WTC11 (cell line): ENCODE data around the gene BZW2. TPM values are rescaled to one million over a fixed set of nuclear protein-coding genes. Genes with fewer than 3 reads are reported as not detected.

Experiments used
- ATAC-seq: fragments of 200-7000 bp; cut with Tn5 transposase; 2 replicates; pipeline ENCODE4 v1.10.0; 2021; ENCODE audit warnings: mild to moderate bottlenecking, moderate library complexity
- CTCF ChIA-PET: fragments of 300-600 bp; sonication (Branson Sonifier 250); formaldehyde crosslinking; loops from one replicate; lab custom pipeline; 2021; ENCODE audit warnings: antibody characterized with exemption; lab: Charles Lee
- POLR2A ChIA-PET: fragments of 350-600 bp; sonication (Branson Sonifier 250); formaldehyde crosslinking; loops from one replicate; lab custom pipeline; 2021; ENCODE audit warnings: antibody characterized with exemption; lab: Charles Lee
- DNase-seq: peaks from one replicate; pipeline ENCODE4 v3.0.0; 2021; ENCODE audit warnings: low spot score
- H3K27ac Mint-ChIP-seq: 2 replicates; pipeline ENCODE4 v1.8.0; 2021; ENCODE audit warnings: mixed read lengths
- H3K27me3 Mint-ChIP-seq: 2 replicates; pipeline ENCODE4 v1.8.0; 2021; ENCODE audit warnings: low read depth, mild to moderate bottlenecking, moderate library complexity, mixed read lengths
- H3K36me3 Mint-ChIP-seq: 2 replicates; pipeline ENCODE4 v1.8.0; 2021; ENCODE audit warnings: mixed read lengths
- H3K4me1 Mint-ChIP-seq: 2 replicates; pipeline ENCODE4 v1.8.0; 2022; ENCODE audit warnings: mixed read lengths
- H3K4me3 Mint-ChIP-seq: 2 replicates; pipeline ENCODE4 v1.8.0; 2021; ENCODE audit warnings: mild to moderate bottlenecking, moderate library complexity, mixed read lengths
- H3K9me3 Mint-ChIP-seq: 2 replicates; pipeline ENCODE4 v1.8.0; 2021; ENCODE audit warnings: mixed read lengths
- AR ChIP-seq: fragments of 250-450 bp; sonication (Bioruptor Pico); IDR thresholded peaks from 2 replicates; pipeline ENCODE4 v1.9.0; 2021; ENCODE audit warnings: mild to moderate bottlenecking
- ATF2 ChIP-seq: sonication (generic); formaldehyde crosslinking; IDR thresholded peaks from 2 replicates; pipeline ENCODE4 v1.8.1; 2022; ENCODE audit warnings: low read depth, missing genetic modification reagents, borderline replicate concordance
- CBFB ChIP-seq: sonication (generic); formaldehyde crosslinking; IDR thresholded peaks from 2 replicates; pipeline ENCODE4 v1.8.1; 2022; ENCODE audit warnings: mild to moderate bottlenecking, low read depth, missing genetic modification reagents
- EMX1 ChIP-seq: fragments of 250-450 bp; sonication (Bioruptor Pico); IDR thresholded peaks from 2 replicates; pipeline ENCODE4 v1.8.0; 2021; ENCODE audit warnings: mild to moderate bottlenecking
- ETV6 ChIP-seq: sonication (generic); formaldehyde crosslinking; IDR thresholded peaks from 2 replicates; pipeline ENCODE4 v1.8.1; 2022; ENCODE audit warnings: mild to moderate bottlenecking, missing genetic modification reagents
- FOXJ3 ChIP-seq: sonication (generic); formaldehyde crosslinking; IDR thresholded peaks from 2 replicates; pipeline ENCODE4 v1.9.0; 2021; ENCODE audit warnings: missing genetic modification reagents, mild to moderate bottlenecking, borderline replicate concordance
- GABPB1 ChIP-seq: sonication (generic); formaldehyde crosslinking; IDR thresholded peaks from 2 replicates; pipeline ENCODE4 v1.8.1; 2023; ENCODE audit warnings: mild to moderate bottlenecking, missing genetic modification reagents
- NR2C2 ChIP-seq: sonication (generic); formaldehyde crosslinking; IDR thresholded peaks from 2 replicates; pipeline ENCODE4 v1.8.0; 2022; ENCODE audit warnings: mild to moderate bottlenecking, missing genetic modification reagents
- RELA ChIP-seq: sonication (generic); formaldehyde crosslinking; IDR thresholded peaks from 2 replicates; pipeline ENCODE4 v1.8.1; 2022; ENCODE audit warnings: missing genetic modification reagents, mild to moderate bottlenecking, borderline replicate concordance
- SMAD3 ChIP-seq: sonication (generic); formaldehyde crosslinking; IDR thresholded peaks from 2 replicates; pipeline ENCODE4 v1.8.0; 2022; ENCODE audit warnings: missing genetic modification reagents, mild to moderate bottlenecking, borderline replicate concordance
- SOX15 ChIP-seq: fragments of 250-450 bp; sonication (Bioruptor Pico); IDR thresholded peaks from 2 replicates; pipeline ENCODE4 v1.9.0; 2021; ENCODE audit warnings: mild to moderate bottlenecking
- SP1 ChIP-seq: sonication (generic); formaldehyde crosslinking; conservative IDR thresholded peaks from 2 replicates; pipeline ENCODE4 v1.8.1; 2022; ENCODE audit warnings: missing genetic modification reagents
- TEAD4 ChIP-seq: sonication (generic); formaldehyde crosslinking; IDR thresholded peaks from 2 replicates; pipeline ENCODE4 v1.8.0; 2022; ENCODE audit warnings: mild to moderate bottlenecking, missing genetic modification reagents
- USF1 ChIP-seq: sonication (generic); formaldehyde crosslinking; IDR thresholded peaks from 2 replicates; pipeline ENCODE4 v1.8.0; 2022; ENCODE audit warnings: mild to moderate bottlenecking, missing genetic modification reagents
- ZNF423 ChIP-seq: fragments of 250-450 bp; sonication (Bioruptor Pico); IDR thresholded peaks from 2 replicates; pipeline ENCODE4 v2.1.2; 2022; ENCODE audit warnings: mild to moderate bottlenecking, moderate library complexity
- ZNF425 ChIP-seq: fragments of 250-450 bp; sonication (Bioruptor Pico); conservative IDR thresholded peaks from 2 replicates; pipeline ENCODE4 v1.9.0; 2021; ENCODE audit warnings: mild to moderate bottlenecking
- ZNF512 ChIP-seq: sonication (generic); formaldehyde crosslinking; IDR thresholded peaks from 2 replicates; pipeline ENCODE4 v1.8.1; 2022; ENCODE audit warnings: missing genetic modification reagents, borderline replicate concordance
- total RNA-seq: library from RNA; stranded (reverse); gene quantifications from 3 replicates; pipeline ENCODE4 v1.2.3, GENCODE V29; 2021
- TF ChIP-seq, protein P1 (sequence below): sonication (generic); formaldehyde crosslinking; IDR thresholded peaks from 2 replicates; pipeline ENCODE4 v1.8.0; 2023; ENCODE audit warnings: missing genetic modification reagents, mild to moderate bottlenecking, borderline replicate concordance
- TF ChIP-seq, protein P2 (sequence below): sonication (generic); formaldehyde crosslinking; IDR thresholded peaks from 2 replicates; pipeline ENCODE4 v1.8.1; 2023; ENCODE audit warnings: mild to moderate bottlenecking, missing genetic modification reagents, borderline replicate concordance

Gene BZW2
- total RNA-seq, 1 experiment from 2014 or later: 105 TPM

- H3K9me3 Mint-ChIP-seq: no peaks in the 10 kb centered on the region
- peaks cover 43% of the 10 kb centered on the region for H3K4me1 Mint-ChIP-seq
- H3K36me3 Mint-ChIP-seq: no peaks in the 10 kb centered on the region
- TF ChIP-seq ZNF512: no peak
- no peak for TF ChIP-seq ETV6
- no peak for TF ChIP-seq CBFB (CRISPR knock-in tag)
- TF ChIP-seq ATF2 (CRISPR knock-in tag): no peak
- TF ChIP-seq SP1 (CRISPR knock-in tag): no peak
- TF ChIP-seq, protein P1, sequence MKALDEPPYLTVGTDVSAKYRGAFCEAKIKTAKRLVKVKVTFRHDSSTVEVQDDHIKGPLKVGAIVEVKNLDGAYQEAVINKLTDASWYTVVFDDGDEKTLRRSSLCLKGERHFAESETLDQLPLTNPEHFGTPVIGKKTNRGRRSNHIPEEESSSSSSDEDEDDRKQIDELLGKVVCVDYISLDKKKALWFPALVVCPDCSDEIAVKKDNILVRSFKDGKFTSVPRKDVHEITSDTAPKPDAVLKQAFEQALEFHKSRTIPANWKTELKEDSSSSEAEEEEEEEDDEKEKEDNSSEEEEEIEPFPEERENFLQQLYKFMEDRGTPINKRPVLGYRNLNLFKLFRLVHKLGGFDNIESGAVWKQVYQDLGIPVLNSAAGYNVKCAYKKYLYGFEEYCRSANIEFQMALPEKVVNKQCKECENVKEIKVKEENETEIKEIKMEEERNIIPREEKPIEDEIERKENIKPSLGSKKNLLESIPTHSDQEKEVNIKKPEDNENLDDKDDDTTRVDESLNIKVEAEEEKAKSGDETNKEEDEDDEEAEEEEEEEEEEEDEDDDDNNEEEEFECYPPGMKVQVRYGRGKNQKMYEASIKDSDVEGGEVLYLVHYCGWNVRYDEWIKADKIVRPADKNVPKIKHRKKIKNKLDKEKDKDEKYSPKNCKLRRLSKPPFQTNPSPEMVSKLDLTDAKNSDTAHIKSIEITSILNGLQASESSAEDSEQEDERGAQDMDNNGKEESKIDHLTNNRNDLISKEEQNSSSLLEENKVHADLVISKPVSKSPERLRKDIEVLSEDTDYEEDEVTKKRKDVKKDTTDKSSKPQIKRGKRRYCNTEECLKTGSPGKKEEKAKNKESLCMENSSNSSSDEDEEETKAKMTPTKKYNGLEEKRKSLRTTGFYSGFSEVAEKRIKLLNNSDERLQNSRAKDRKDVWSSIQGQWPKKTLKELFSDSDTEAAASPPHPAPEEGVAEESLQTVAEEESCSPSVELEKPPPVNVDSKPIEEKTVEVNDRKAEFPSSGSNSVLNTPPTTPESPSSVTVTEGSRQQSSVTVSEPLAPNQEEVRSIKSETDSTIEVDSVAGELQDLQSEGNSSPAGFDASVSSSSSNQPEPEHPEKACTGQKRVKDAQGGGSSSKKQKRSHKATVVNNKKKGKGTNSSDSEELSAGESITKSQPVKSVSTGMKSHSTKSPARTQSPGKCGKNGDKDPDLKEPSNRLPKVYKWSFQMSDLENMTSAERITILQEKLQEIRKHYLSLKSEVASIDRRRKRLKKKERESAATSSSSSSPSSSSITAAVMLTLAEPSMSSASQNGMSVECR (CRISPR knock-in tag): no peak
- no peak for TF ChIP-seq RELA (CRISPR knock-in tag)
- DNase-seq: no peak
- ChIA-PET POLR2A (no interaction called here), CTCF (no interaction called here)
- no peak overlapping the region for H3K4me3 Mint-ChIP-seq
- H3K27ac Mint-ChIP-seq: no peak overlapping the region; the same call in 1 of the 2 replicates
- no peaks in the 10 kb centered on the region for H3K27me3 Mint-ChIP-seq
- no peak for ATAC-seq
Measured at GRCh38 chr7:16741676-16742075, 95.7 kb downstream of the BZW2 start.

DNA sequence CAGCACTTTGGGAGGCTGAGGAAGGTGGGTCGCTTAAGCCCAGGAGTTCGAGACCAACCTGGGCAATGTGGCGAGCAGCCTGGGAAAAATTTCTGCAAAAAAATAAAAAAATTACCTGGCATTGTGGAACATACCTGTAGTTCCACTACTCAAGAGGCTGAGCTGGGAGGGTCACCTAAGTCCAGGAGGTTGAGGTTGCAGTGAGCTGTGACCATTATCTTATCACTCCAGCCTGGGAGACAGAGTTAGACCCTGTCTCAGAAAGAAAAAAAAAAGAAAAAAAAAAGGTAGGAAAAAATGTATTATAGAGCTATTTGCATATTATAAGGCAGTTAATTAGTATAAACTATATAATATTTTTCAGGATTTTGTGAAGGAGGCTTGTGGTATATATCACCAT, 96.6 kb downstream of the BZW2 start:
- DNase-seq (no peak), ATAC-seq (no peak)
- H3K4me3 Mint-ChIP-seq: no peak overlapping the region
- H3K9me3 Mint-ChIP-seq: no peaks in the 10 kb centered on the region
- ChIA-PET POLR2A (no interaction called here), CTCF (no interaction called here)
- peaks cover 36% of the 10 kb centered on the region for H3K4me1 Mint-ChIP-seq
- no peak overlapping the region for H3K27ac Mint-ChIP-seq
- H3K27me3 Mint-ChIP-seq: no peaks in the 10 kb centered on the region
- H3K36me3 Mint-ChIP-seq: no peaks in the 10 kb centered on the region
- TF ChIP-seq AR (CRISPR knock-in tag) (no peak), ZNF425 (no peak), GABPB1 (CRISPR knock-in tag) (no peak), USF1 (CRISPR knock-in tag) (no peak), RELA (CRISPR knock-in tag) (no peak), NR2C2 (CRISPR knock-in tag) (no peak), SMAD3 (CRISPR knock-in tag) (no peak), TEAD4 (CRISPR knock-in tag) (no peak), ZNF423 (CRISPR knock-in tag) (no peak), EMX1 (CRISPR knock-in tag) (no peak), SOX15 (CRISPR knock-in tag) (no peak), FOXJ3 (CRISPR knock-in tag) (no peak)
- TF ChIP-seq, protein P2, sequence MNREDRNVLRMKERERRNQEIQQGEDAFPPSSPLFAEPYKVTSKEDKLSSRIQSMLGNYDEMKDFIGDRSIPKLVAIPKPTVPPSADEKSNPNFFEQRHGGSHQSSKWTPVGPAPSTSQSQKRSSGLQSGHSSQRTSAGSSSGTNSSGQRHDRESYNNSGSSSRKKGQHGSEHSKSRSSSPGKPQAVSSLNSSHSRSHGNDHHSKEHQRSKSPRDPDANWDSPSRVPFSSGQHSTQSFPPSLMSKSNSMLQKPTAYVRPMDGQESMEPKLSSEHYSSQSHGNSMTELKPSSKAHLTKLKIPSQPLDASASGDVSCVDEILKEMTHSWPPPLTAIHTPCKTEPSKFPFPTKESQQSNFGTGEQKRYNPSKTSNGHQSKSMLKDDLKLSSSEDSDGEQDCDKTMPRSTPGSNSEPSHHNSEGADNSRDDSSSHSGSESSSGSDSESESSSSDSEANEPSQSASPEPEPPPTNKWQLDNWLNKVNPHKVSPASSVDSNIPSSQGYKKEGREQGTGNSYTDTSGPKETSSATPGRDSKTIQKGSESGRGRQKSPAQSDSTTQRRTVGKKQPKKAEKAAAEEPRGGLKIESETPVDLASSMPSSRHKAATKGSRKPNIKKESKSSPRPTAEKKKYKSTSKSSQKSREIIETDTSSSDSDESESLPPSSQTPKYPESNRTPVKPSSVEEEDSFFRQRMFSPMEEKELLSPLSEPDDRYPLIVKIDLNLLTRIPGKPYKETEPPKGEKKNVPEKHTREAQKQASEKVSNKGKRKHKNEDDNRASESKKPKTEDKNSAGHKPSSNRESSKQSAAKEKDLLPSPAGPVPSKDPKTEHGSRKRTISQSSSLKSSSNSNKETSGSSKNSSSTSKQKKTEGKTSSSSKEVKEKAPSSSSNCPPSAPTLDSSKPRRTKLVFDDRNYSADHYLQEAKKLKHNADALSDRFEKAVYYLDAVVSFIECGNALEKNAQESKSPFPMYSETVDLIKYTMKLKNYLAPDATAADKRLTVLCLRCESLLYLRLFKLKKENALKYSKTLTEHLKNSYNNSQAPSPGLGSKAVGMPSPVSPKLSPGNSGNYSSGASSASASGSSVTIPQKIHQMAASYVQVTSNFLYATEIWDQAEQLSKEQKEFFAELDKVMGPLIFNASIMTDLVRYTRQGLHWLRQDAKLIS (CRISPR knock-in tag): no peak
